ENCODE measurements around the gene PSME3.

Gene PSME3, protein sequence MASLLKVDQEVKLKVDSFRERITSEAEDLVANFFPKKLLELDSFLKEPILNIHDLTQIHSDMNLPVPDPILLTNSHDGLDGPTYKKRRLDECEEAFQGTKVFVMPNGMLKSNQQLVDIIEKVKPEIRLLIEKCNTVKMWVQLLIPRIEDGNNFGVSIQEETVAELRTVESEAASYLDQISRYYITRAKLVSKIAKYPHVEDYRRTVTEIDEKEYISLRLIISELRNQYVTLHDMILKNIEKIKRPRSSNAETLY

GRCh38 chr17:42832934-42833766 lies at the start of gene PSME3:
Gene PSME3, plus strand, starts transcription at chr17:42833397. Its CDS starts 235 bp downstream, at chr17:42833632.
- peak; percentile 70 for DNase-seq

DNA sequence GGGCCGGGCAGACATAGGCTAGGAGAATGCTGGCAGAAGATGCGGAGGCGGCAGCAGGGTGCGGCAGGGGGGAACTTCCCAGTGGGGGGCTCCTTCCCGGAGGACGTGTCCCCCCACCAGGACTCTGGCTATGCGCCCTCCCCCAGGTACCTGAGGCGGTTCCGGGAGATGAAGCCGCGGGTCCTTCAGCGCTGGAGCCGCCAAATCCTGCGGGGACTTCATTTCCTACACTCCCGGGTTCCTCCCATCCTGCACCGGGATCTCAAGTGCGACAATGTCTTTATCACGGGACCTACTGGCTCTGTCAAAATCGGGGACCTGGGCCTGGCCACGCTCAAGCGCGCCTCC lies 49.4 kb upstream of the PSME3 start:
- DNase-seq, result no peak

DNA sequence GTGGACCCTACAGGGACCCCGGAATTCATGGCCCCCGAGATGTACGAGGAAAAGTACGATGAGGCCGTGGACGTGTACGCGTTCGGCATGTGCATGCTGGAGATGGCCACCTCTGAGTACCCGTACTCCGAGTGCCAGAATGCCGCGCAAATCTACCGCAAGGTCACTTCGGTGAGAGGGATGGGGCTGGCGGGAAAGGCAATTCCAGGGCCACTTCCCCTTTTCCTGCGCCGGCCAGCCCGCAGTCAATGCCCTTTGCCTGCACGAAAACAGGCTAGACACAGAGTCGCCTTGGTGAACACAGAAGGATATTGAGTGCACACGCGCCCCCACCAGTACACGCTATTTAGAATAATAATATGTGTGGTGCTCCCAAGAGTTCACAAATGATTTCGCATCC lies 48.8 kb upstream of the PSME3 start:
- DNase-seq, result no peak

- no peak for DNase-seq
These were observed 48.2 kb upstream of the PSME3 start for GRCh38 chr17:42784811-42785592.

- DNase-seq, result no peak
These were observed 45.9 kb upstream of the PSME3 start for GRCh38 chr17:42787266-42787665.

- DNase-seq, result no peak
These were observed 41.2 kb upstream of the PSME3 start for GRCh38 chr17:42791948-42792347.

GRCh38 chr17:42792545-42792944 lies 40.7 kb upstream of the PSME3 start:
- DNase-seq, result no peak

- DNase-seq, result no peak
These were observed 38.1 kb upstream of the PSME3 start for GRCh38 chr17:42795061-42795460.

- no peak for DNase-seq
These were observed 37.7 kb upstream of the PSME3 start for GRCh38 chr17:42795465-42795864.

DNA sequence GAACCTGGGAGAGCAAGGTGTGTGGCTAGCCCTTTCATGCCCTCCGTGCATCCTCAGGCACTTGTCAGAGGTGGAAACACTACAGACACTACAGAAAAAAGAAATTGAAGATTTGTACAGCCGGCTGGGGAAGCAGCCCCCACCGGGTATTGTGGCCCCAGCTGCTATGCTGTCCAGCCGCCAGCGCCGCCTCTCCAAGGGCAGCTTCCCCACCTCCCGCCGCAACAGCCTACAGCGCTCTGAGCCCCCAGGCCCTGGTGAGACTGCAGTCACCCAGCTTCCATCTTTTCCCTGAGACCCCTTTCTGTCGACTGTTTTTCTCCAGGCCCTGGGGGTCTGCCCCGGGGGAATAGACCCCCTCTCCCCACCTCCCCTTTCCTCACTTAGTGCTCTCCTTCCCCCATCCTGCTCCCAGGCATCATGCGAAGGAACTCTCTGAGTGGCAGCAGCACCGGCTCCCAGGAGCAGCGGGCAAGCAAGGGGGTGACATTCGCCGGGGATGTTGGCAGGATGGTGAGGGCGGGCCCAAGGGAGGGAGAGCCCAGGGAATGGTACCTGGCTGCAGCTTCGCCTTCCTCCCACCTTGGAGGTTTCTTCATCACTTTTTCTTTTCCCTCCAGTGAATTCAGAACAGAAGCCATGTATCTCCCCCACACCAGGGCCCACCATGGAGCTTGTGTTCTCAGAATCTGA lies 37.0 kb upstream of the PSME3 start:
- no peak for DNase-seq

GRCh38 chr17:42797067-42798007 lies 35.9 kb upstream of the PSME3 start:
- DNase-seq, result no peak

- DNase-seq, result no peak
These were observed 35.2 kb upstream of the PSME3 start for GRCh38 chr17:42798011-42798382.

GRCh38 chr17:42798383-42799380 lies 34.5 kb upstream of the PSME3 start, which contains the start of the genes CNTD1 and COA3:
Gene CNTD1, plus strand, starts transcription at chr17:42798861. Its CDS starts 207 bp downstream, at chr17:42799068.
Gene COA3, minus strand, starts transcription at chr17:42798704. Its CDS starts 23 bp downstream, at chr17:42798681.
- DNase-seq, result peak; percentile 73

- no peak for DNase-seq
These were observed 29.9 kb upstream of the PSME3 start for GRCh38 chr17:42803074-42803883.

- DNase-seq, result no peak
These were observed 28.3 kb upstream of the PSME3 start for GRCh38 chr17:42804918-42805367.

DNA sequence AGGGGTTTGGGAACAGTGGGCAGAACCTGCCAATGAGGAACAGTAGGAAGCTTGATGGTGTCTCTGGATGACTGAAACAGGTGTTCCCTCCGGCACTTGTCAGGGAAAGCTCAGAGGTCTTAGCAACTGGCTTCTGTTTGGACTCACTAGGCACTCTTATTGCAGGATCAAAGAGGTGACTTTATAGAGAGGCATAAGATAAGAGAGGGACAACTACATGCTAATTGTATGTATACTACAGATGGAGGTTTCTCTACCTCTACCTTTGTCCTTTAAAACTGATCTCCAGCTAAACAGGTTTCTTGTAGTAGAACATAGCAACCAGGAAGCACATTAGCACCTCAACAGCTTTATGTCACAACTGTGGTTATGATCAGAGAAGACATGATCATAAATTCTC lies 26.9 kb upstream of the PSME3 start:
- no peak for DNase-seq

- DNase-seq, result no peak
These were observed 23.9 kb upstream of the PSME3 start for GRCh38 chr17:42809250-42809649.

GRCh38 chr17:42814633-42815399 lies 18.4 kb upstream of the PSME3 start:
- DNase-seq, result no peak

- no peak for DNase-seq
These were observed 15.3 kb upstream of the PSME3 start for GRCh38 chr17:42817866-42818265.
